HUES48 (cell line): ENCODE results near the gene CENPP.

Experiments
- H3K27ac ChIP-seq: one replicate; pipeline ENCODE4 v1.7.0; 2013; ENCODE audit warnings: low read depth, low read length, inconsistent platforms
- H3K27me3 ChIP-seq: 2 replicates; pipeline ENCODE4 v1.6.1; 2013; ENCODE audit warnings: mild to moderate bottlenecking, low read length; ENCODE audit not compliant: control insufficient read depth, insufficient read depth
- H3K36me3 ChIP-seq: 2 replicates; pipeline ENCODE4 v1.6.1; 2013; ENCODE audit warnings: low read length; ENCODE audit not compliant: control insufficient read depth, insufficient read depth
- H3K4me1 ChIP-seq: 2 replicates; pipeline ENCODE4 v1.6.1; 2013; ENCODE audit warnings: mild to moderate bottlenecking, low read length; ENCODE audit not compliant: control insufficient read depth, insufficient read depth
- H3K4me3 ChIP-seq: 2 replicates; pipeline ENCODE4 v1.5.1; 2013; ENCODE audit warnings: mild to moderate bottlenecking, low read depth, low read length
- H3K9ac ChIP-seq: 2 replicates; pipeline ENCODE4 v1.6.1; 2013; ENCODE audit warnings: mild to moderate bottlenecking, low read depth, low read length, moderate library complexity
- H3K9me3 ChIP-seq: 2 replicates; pipeline ENCODE4 v1.6.1; 2013; ENCODE audit warnings: low read length; ENCODE audit not compliant: control insufficient read depth, insufficient read depth

Gene CENPP

DNA sequence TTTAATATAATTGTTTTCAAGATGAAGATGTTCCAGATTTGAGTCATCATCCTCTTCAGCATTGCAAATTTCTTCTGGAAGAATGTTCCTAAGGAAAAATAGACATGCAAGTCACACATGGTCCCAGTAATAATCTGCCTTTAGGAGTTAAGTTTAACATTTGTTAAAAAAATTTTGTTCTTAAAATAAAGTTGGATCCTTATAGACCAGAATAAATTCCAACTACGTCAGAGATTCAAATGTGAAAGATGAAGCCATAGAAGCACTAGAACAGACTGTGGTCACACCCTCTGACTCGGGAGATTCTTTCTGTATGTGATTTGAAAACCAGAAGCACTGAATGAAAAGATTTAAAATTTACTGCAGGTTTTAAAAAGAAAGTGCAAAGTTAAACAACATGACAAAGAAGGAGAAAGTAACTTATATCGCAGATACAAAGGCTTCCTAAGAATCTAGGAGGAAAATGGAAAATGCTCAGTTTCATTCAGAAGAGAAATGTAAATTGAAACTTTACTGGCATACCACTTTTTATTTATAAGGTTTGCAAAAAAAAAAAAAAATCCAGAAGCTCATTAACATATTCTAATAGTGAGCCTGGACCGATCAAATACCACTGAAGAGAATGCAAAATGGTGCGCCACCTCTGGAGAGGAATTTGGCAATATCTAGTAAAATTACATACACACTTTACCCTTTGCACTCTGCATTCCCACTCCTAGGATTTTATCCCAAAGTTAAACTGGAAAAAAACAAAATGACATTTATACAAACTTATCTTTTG is 170.8 kb downstream of the CENPP start:
- no peak overlapping the region for H3K4me3 ChIP-seq
- no peak overlapping the region for H3K9ac ChIP-seq
- no peaks in the 10 kb centered on the region for H3K36me3 ChIP-seq
- H3K27ac ChIP-seq, result no peak overlapping the region
- H3K9me3 ChIP-seq, result no peaks in the 10 kb centered on the region
- H3K4me1 ChIP-seq, result no peaks in the 10 kb centered on the region
- H3K27me3 ChIP-seq, result no peaks in the 10 kb centered on the region

DNA sequence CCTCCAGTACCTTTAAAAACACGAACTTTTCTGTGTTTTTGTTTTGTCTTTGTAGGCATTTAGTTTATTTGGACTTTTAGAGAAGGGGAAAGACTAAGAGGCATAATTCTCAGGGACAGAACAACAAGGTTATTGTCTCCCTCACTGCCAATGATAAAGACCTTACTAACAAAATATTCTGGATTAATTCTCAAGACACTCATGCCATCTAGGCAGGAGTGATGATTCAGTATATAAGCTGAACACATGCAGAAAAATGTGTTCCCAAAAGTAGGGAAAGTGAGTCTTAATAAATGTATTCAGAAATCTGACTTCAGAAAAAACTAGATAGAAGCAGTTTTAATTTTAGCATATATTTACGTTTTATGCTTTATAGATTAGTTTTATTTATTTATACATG is 173.9 kb downstream of the CENPP start:
- H3K27ac ChIP-seq, result no peak overlapping the region
- H3K4me1 ChIP-seq, result peaks cover 7% of the 10 kb centered on the region
- no peaks in the 10 kb centered on the region for H3K36me3 ChIP-seq
- H3K9ac ChIP-seq, result no peak overlapping the region
- no peaks in the 10 kb centered on the region for H3K27me3 ChIP-seq
- no peaks in the 10 kb centered on the region for H3K9me3 ChIP-seq
- H3K4me3 ChIP-seq, result no peak overlapping the region

DNA sequence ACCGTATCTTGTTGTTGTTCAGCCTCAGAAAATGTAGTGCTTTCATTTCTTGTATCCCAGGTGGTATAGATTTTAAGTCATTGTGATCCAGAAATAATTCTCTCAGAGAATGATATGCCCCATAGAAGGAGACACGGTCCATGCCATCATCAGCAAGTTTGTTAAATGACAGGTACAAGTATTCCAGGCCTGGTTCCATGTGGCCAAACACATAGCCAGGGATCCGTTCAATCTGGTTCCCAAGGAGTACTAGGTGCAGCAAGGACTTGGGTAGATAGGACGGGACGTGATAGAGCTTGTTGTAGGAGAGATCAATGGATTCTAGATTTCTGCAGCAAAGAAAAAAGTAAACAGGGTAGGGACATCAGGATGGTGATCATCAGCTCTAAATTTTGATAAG is 175.0 kb downstream of the CENPP start:
- Histone ChIP-seq H3K36me3 (no peaks in the 10 kb centered on the region), H3K4me3 (no peak overlapping the region), H3K9me3 (no peaks in the 10 kb centered on the region), H3K27ac (no peak overlapping the region), H3K27me3 (no peaks in the 10 kb centered on the region), H3K9ac (no peak overlapping the region), H3K4me1 (peaks cover 9% of the 10 kb centered on the region)

DNA sequence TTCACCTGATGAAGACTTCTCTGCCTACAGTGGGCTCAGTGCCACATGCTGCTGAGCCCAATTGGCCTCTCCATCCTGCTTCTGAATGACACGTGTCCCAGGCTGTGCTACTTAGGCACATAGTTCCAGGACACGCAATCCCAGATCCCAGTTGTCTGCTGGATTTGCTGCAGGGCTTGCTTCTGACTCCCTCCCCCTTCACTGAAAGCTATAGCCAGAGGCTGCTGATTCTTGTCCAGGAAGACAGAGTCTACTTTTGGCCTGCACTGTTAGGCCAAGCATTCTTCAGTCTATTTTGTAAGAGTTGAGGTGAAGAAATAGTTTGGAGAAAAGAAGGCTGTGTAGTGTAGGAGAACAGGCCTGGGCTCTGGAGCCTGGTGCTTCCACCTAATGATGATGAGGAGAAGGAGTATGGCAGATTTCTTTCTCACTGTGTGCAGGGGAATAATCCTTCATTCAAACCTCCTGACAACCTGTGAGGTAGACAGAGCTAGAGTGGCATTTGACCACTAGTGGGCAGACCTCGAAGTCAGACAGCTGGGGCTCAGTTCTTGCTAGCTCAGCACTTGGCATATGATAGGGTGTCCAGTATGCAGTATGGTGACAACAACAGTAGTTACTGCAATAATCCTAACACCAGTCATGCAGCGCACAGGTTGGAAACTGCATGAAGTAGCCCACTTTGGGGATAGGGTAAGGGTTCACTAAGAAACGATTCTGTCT is 176.1 kb downstream of the CENPP start:
- Histone ChIP-seq H3K9ac (no peak overlapping the region), H3K4me3 (no peak overlapping the region), H3K27ac (no peak overlapping the region), H3K36me3 (no peaks in the 10 kb centered on the region), H3K4me1 (peaks cover 9% of the 10 kb centered on the region), H3K27me3 (no peaks in the 10 kb centered on the region), H3K9me3 (no peaks in the 10 kb centered on the region)

DNA sequence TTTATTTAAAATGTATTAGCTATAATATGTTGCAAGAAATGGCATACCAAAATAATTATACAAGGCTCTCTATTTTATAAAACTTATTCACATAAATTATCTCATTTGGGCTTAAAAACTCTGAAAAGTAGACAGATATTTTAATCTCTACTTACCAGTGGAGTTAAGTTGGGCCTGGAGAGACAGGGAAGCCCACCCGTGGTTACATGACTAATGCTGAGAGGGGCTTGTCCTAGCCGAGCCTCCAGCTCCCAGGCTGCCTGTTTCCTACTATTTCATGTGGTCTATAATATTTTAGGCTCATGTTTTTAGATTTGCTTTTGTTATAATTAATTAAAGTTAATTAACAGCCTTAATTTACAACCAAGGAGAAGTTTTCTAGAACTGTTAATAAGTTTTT is 177.4 kb downstream of the CENPP start:
- H3K9ac ChIP-seq, result no peak overlapping the region
- no peaks in the 10 kb centered on the region for H3K9me3 ChIP-seq
- H3K36me3 ChIP-seq, result no peaks in the 10 kb centered on the region
- H3K4me3 ChIP-seq, result no peak overlapping the region
- no peaks in the 10 kb centered on the region for H3K27me3 ChIP-seq
- H3K4me1 ChIP-seq, result peaks cover 9% of the 10 kb centered on the region
- H3K27ac ChIP-seq, result no peak overlapping the region

DNA sequence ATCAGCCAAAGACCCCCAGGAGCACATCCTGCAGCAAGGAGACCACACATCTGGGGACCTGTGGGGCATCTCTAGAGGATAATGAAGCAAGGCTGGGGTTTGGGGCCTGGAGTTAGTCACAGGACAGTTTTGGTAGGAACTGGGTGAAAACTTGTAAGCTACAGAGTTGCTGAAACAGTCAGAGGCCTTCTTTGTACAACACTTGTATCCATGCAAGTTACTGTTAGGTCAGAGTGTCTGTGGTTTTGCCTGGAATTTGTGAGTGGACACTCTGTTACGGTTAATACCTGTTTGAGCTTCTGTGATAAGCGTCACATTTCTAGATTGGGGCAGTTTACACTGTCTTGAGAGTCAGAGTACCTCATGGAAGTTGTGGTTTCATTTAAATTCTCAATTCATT is 179.1 kb downstream of the CENPP start:
- Histone ChIP-seq H3K4me1 (peaks cover 9% of the 10 kb centered on the region), H3K27me3 (no peaks in the 10 kb centered on the region)

DNA sequence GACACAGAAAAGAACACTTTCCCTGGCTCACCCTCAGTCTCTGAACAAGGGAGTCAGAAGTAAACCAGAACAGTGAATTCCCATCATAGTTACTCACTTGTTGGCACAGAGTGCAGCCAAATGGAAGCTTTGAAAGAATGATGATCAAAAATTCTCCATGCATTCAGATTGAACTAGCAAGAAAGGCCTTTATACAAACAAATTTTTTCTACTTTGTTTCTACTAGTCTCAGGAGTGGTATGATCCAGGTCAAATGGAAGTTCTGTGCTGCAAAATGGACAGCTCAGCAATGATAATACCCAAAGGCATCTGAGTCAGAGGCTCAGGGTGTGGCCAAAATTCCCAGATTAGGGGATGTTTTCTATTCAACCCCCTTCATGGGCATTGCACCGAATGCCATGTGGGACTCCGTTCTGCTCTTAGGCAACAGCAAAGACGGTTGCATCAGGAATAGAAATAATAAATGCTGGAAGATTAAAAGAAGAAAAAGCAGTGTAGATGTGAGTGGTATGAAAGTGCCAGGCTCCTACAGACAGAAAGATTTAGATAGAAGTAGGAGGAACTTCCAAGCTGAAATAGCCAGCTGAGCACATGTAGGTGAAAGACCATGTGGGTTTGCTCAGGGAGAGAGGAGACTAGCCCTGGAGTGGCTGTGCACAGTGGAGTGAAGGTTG is 180.6 kb downstream of the CENPP start:
- Histone ChIP-seq H3K4me1 (peaks cover 9% of the 10 kb centered on the region), H3K27ac (no peak overlapping the region), H3K4me3 (no peak overlapping the region), H3K27me3 (no peaks in the 10 kb centered on the region), H3K9ac (no peak overlapping the region), H3K9me3 (no peaks in the 10 kb centered on the region), H3K36me3 (no peaks in the 10 kb centered on the region)

More for the DNA sequence above, 179.1 kb downstream of the CENPP start:
- Histone ChIP-seq H3K36me3 (no peaks in the 10 kb centered on the region), H3K9ac (no peak overlapping the region), H3K9me3 (no peaks in the 10 kb centered on the region), H3K4me3 (no peak overlapping the region), H3K27ac (no peak overlapping the region)

DNA sequence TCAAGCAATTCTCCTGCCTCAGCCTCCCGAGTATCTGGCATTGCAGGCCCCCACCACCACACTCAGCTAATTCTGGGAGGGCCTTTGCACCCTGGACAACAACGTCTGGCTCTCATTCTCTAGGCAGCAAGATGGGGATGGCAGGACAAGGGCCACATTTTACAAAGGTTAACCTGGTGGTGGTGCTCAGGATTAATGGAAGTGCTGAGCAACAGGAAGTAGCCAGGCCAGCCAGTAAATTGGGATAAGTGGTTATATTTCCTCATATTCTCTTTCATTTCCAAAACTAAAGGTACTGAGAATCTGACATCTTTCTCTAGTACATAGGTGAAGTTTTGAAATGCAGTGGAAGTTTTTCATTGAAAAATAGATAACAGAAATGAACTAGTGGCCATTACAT is 181.3 kb downstream of the CENPP start:
- H3K27ac ChIP-seq, result no peak overlapping the region
- H3K9me3 ChIP-seq, result no peaks in the 10 kb centered on the region
- H3K4me1 ChIP-seq, result peaks cover 9% of the 10 kb centered on the region
- H3K4me3 ChIP-seq, result no peak overlapping the region
- no peaks in the 10 kb centered on the region for H3K36me3 ChIP-seq
- no peaks in the 10 kb centered on the region for H3K27me3 ChIP-seq
- no peak overlapping the region for H3K9ac ChIP-seq

DNA sequence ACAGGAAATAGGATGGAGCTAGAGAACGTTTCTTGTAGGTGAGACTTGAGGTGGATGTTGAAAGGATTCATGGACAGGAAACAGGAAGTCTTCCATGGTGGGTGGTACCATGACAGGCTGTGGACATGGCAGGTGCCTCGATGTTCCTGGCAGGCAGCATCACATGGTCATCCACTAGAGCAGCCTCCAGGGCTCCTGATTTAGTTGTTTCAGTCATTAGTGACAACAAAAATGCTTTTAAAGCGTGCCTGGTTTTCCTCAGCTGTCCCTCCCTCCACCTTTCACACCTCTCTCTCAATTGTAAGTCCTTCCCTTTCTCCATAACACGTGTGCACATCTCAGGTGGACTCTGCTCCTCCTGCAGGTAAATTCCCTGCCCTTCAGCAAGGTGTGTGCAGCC is 181.7 kb downstream of the CENPP start:
- Histone ChIP-seq H3K27me3 (no peaks in the 10 kb centered on the region), H3K9ac (no peak overlapping the region), H3K9me3 (no peaks in the 10 kb centered on the region), H3K4me3 (no peak overlapping the region), H3K4me1 (peaks cover 9% of the 10 kb centered on the region), H3K36me3 (no peaks in the 10 kb centered on the region), H3K27ac (no peak overlapping the region)

DNA sequence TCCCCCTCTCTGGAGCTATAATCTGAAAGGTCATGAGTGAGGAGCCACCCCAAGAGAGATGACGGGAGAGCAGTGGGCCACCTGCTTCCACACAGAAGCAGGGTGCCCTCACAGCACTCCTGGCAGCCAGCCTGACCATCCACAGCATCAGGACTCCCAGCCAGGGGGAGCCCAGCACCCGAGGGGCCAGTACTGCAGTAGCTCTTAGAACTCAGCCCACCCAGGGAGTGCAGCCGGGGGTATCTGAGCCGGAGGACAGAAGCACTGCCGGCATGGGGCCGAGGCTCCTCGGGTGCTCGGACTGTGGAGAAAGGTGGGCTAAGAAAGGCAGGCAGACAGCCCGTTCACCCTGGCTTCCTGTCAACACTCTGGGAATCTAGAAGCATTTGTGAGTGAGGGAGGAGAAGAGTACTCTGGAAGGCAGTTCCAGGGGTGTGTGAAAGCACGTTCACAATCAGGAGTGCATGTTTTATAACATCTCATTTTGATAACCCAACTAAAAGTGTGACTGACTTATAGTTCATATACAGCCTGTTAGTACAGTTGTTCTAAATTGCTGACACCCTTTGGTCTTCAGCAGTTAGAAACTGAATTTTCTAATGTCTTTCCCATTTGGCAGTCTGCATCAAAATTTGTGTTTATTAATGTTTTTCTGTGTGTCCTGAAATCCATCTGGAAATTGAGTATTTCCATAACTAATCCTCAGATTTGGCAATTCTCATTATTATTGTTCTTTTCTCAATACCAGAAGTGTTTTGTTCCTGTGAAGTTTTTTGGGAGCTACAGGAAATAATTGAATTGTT is 182.5 kb downstream of the CENPP start:
- no peaks in the 10 kb centered on the region for H3K27me3 ChIP-seq

More for the DNA sequence above, 182.5 kb downstream of the CENPP start:
- Histone ChIP-seq H3K9ac (no peak overlapping the region), H3K4me1 (peaks cover 9% of the 10 kb centered on the region), H3K9me3 (no peaks in the 10 kb centered on the region), H3K27ac (no peak overlapping the region), H3K36me3 (no peaks in the 10 kb centered on the region), H3K4me3 (no peak overlapping the region)
